ENCODE data around the gene GAS7.

The GAS7 gene

GRCh38 chr17:9878356-9878755 lies 320.1 kb downstream of the GAS7 start:
- peak in 29 of 42 donors; percentile 3 to 82 (median 27) for DNase-seq
- intact Hi-C loops (cut with DNase I), result no loop called here

GRCh38 chr17:9875441-9875840 lies 323.0 kb downstream of the GAS7 start:
- intact Hi-C loops (cut with DNase I), result no loop called here
- DNase-seq, result peak in 2 of 42 donors; percentile 20 to 33

DNA sequence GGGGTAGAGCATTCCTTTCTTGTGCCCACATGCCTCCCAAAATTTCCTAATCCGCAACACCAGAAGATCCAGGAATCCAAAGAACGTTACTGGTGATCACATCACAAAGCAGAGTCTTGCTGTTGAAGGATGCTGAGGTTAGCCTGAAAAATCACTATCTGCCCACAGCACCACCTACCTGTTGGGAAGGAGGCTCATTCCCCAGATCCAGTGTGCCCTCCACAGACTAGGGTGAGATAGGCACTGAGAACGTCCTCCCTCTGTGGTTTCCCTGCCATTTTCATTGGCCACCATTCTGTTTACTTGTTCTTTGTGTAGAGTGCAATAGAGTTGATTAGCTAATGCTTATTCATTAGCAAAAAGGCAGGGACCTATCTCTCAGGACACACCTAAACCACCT lies 323.7 kb downstream of the GAS7 start:
- intact Hi-C loops (cut with DNase I), result no loop called here
- no peak for DNase-seq

- no peak for DNase-seq
- intact Hi-C loops (cut with DNase I), result no loop called here
These were observed 325.6 kb downstream of the GAS7 start for GRCh38 chr17:9872852-9873251.

DNA sequence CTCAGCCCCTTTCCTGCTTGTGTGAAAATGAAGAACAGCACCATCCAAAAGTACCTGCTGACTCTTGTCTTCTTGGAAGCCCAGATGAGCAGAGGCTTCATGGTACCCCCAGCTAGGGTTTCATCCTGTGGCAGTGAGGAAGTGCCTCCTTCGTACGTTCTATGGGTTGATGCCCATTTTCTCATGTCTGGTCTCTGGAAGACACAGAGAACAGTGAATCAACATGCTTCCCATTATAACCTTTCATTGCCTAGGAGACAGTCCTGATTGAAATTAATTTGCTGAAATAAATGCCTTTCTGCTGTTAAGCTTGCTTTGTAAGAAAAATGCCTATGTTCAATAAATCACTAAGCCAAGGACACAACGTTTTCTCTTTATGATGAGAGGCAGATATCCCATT lies 329.9 kb downstream of the GAS7 start:
- DNase-seq, result peak in 2 of 42 donors; percentile 15 to 19
- intact Hi-C loops (cut with DNase I), result no loop called here

- DNase-seq, result no peak
- intact Hi-C loops (cut with DNase I), result no loop called here
These were observed 332.8 kb downstream of the GAS7 start for GRCh38 chr17:9865586-9865985.

- intact Hi-C loops (cut with DNase I), result no loop called here
These were observed 335.5 kb downstream of the GAS7 start for GRCh38 chr17:9862949-9863348.

GRCh38 chr17:9862220-9862619 lies 336.2 kb downstream of the GAS7 start:
- no peak for DNase-seq
- intact Hi-C loops (cut with DNase I), result no loop called here

More at GRCh38 chr17:9862949-9863348, 335.5 kb downstream of the GAS7 start:
- peak in 1 of 42 donors; percentile 1 for DNase-seq

- intact Hi-C loops (cut with DNase I), result no loop called here
- peak in 1 of 42 donors; percentile 4 for DNase-seq
These were observed 337.6 kb downstream of the GAS7 start for GRCh38 chr17:9860851-9861250.

All from head of caudate nucleus (tissue), 42 donors.